Epidermal melanocyte (primary cell): ENCODE data around the gene RECQL.

Experiments
- DNase-seq: peaks from one replicate; pipeline ENCODE4 v3.0.0; 2011; ENCODE audit warnings: low spot score; ENCODE audit not compliant: insufficient read length

RECQL gene, protein sequence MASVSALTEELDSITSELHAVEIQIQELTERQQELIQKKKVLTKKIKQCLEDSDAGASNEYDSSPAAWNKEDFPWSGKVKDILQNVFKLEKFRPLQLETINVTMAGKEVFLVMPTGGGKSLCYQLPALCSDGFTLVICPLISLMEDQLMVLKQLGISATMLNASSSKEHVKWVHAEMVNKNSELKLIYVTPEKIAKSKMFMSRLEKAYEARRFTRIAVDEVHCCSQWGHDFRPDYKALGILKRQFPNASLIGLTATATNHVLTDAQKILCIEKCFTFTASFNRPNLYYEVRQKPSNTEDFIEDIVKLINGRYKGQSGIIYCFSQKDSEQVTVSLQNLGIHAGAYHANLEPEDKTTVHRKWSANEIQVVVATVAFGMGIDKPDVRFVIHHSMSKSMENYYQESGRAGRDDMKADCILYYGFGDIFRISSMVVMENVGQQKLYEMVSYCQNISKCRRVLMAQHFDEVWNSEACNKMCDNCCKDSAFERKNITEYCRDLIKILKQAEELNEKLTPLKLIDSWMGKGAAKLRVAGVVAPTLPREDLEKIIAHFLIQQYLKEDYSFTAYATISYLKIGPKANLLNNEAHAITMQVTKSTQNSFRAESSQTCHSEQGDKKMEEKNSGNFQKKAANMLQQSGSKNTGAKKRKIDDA

GRCh38 chr12:21501258-21502163 lies at the start of gene RECQL, which contains the start of gene GOLT1B:
RECQL (minus strand) TSS chr12:21501635; CDS start chr12:21499570, 2,065 bp downstream.
GOLT1B (plus strand) TSS chr12:21501789; CDS start chr12:21501924, 135 bp downstream.
- peak; percentile 94 for DNase-seq

- DNase-seq = no peak
Observed at GRCh38 chr12:21547437-21547836, 46.0 kb upstream of the RECQL start.

- DNase-seq = no peak
Observed at GRCh38 chr12:21546716-21547115, 45.3 kb upstream of the RECQL start.

GRCh38 chr12:21545557-21545956 lies 44.1 kb upstream of the RECQL start:
- DNase-seq = no peak

DNA sequence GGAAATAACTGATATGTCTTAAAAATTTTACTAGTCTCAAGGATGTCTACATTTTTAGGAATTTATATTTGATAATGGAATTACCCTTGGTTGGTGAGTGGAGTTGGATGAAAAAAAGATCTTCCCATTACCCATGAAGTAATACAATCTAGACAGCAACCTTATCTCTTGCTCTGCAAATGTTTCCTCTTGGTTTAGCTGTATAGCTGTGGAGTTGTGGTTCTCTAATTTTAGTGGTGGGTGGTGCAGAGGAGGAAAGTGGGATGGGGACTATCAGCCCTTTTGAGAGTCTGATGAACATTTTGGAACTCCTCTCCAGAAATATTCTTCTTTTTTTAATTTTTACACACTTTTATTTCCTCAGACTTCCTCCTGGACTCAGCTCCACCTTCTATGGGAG lies 41.7 kb upstream of the RECQL start:
- DNase-seq = no peak

DNA sequence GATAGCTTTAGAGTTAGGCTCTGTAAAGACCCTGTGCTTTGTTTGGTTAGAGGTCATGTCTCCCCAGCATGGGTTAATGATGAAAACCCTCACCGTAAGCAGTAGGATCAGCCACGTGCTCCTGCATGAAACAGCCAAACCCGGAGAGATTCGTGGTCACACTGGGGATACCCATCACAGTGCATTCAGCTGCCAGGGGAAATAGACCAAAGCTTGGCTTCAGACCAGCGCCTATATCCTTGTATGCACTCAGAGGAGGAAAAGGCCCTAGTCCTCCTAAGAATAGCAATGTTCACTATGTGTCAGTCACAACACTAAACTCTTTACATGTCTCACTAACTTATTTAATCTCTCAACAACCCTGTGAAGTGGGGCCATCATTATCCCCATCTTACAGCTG lies 41.0 kb upstream of the RECQL start:
- DNase-seq = no peak

DNA sequence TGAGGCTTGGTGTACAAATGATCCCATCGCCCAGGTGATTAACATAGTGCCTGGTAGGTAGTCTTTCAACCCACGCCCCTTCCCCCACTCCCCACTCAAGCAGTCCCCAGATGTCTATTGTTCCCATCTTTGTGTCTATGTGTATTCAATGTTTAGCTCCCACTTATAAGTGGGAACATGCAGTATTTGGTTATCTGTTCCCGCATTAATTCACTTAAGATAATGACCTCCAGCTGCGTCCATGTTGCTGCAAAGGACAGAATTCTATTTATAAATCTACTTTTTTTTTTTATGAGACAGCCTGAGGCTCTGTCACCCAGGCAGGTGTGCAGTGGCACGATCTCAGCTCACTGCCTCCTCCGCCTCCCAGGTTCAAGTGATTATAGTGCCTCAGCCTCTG lies 40.3 kb upstream of the RECQL start:
- DNase-seq = no peak

GRCh38 chr12:21539797-21540196 lies 38.4 kb upstream of the RECQL start:
- no peak for DNase-seq

DNA sequence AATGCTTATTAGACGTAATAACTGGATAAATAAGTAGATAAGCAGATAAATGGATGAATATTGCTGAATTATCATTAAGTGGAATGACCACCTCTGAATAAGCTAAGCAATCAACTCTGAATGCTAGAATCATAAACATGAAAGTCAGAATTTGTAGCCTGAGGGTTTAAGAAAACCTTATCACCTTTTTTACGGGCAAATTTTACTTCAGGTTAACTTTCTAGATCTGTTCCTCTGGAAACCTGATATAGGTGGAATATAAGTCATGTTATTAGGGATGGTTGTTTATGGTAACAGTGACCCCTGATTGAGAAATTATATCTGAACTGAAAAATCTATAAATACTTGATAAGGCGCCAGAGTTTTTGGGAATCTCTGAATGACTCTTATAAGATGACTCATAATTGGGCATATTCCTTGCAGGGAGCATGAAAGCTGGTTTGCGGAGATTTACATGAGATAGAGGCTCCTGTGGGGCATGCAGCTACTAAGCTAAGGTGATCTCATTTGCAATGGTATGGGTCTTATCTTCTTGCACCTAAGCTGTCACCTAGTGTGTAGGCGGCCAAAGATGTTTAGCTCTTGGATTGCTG lies 36.7 kb upstream of the RECQL start:
- no peak for DNase-seq

DNA sequence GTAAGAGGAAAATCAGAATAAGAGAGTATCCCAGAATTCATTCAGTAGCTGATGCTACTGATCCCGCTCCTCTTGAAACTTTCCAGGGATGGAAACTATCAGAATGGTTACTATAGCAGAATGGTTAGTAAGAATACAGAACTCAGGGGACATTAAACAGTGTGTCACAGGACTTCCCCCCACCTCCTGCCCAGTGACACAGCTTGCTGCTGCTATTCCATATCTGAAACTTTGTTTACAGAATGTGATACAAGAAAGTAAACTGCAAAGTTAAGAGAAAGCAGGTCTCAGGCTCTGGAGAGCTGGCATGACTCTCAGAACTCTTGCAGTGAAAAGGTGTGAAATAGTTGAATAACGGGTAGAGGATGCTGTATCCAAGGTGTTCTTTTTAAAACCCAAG lies 28.0 kb upstream of the RECQL start:
- no peak for DNase-seq

DNA sequence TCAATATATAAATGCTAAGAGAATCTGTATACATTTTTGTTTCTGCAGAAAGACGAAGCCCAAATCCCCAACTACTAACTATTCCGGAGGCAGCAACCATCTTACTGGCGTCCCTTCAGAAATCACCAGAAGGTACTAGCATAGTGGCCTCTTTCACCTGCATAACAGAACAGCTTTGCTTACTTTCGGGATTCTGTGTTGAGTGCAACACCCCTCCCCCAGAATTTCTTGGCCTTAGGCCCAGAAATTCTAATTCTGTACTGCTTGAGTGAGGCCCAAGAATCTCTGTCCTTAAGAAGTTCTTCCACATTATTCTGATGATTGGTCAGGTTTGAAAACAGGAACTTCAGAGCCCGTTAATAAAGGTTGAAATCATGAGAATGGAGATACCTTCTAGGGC lies 27.5 kb upstream of the RECQL start:
- DNase-seq = no peak

GRCh38 chr12:21527451-21528180 lies 26.2 kb upstream of the RECQL start:
- DNase-seq = peak; percentile 39

- DNase-seq = no peak
Observed at GRCh38 chr12:21526721-21527345, 25.4 kb upstream of the RECQL start.

DNA sequence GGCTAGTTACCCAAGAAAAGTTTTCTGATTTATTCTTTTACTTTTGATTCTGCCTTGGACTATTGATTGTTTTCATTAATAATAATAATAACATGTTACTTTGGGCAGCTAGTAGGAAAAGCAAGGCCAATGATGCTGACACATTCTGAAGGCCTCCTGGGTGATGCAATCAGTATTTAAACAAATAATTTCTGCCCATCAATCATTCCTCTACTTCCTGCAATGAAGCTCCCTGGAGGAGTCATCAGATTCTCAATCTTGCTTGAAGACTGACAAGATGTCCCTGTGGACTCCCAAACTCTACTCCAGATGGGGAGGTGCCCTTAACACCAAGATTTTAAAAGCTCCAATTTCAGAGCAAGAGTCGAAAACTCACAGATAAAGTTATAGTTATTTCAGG lies 24.6 kb upstream of the RECQL start, which contains the start of gene SPX:
TSS of gene SPX (plus strand) at position 244 of the 400 bp plus-strand sequence. CDS start 177 bp downstream, outside the sequence.
- no peak for DNase-seq

DNA sequence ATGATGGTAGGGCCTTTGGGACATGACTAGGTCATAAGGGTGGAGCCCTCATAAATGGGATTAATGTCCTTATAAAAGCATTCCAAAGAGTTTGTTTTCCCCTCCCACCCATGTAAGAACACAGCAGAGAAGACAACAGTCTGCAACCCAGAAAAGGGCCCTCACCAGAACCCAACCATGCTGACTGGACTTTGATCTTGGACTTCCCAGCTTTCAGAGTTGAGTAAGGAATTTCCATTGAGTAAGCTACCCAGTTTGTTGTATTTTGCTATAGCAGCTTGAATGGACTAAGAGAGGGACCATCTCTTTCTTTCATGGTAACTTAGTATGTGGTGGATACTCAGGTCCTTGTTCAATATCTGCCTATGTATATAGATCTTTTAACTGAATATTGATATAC lies 21.7 kb upstream of the RECQL start:
- no peak for DNase-seq

DNA sequence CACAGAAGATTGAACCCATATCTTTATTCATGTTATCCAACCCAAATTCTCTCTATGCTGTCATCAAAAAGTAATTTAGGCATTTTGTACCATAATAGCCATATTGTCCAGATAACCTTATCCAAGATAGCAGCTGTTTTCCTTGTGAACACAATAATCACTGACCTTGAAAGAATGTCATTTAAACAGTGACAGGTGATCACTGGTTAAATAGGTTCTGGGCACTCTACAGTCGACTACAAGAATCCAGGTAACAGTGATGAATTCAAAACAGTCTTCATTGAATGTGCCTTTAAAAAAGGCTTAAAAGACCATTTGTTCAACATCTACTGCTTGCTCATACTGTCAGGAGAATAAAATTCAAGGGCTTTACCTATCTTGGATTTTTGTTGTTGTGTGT lies 20.1 kb upstream of the RECQL start:
- DNase-seq = no peak

DNA sequence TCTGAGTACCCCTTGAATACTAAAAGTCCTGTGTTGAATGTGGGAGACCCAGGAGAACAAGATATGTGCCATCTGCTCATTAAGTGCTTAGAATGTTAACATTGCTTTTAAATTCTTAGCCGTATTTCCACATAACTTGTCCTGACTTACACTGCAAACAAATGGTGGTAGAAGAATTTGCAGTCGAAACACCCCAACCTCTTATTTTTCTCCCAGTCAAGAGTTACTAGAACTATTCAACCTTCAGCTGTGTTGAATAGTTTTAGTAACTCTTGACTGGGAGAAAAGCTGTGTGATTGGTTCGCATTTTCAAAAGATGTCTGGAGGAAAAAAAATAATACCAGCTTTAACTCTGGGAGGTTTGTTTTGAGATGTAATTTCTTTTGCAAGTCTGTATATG lies 17.0 kb upstream of the RECQL start:
- no peak for DNase-seq

DNA sequence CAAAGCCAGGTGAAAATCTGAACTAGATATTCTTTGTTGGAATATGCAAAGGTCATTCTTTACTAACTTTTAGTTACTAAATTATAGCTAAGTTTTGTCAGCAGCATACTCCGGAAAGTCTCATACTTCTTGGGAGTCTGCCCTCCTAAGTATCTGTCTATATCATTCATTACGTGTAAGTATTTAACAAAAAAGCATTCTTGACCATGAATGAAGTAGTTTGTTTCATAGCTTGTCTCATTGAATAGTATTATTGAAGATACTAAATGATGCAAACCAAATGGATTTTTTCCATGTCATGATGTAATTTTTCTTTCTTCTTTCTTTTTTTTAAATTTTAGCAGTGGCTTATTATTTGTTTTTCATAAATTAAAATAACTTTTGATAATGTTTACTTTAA lies 14.8 kb upstream of the RECQL start:
- DNase-seq = no peak

DNA sequence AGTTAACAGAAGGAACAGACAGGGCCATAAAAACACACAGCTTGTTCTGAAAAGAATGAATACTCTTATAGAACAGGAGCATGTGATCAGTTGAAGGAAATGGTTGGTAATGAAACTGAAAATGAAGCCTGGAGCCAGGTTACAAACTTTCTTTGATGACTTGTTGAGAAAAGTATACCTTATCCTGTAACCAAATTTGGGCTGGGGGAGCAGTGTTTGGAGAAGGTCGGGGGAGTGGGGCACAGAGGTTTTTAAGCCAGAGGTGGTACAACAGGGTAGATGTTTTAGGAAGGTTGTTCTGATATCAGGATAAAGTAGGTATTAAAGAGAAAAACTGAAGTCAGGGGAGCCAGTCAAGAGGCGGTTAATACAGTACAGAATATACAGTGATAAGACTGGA lies 8.3 kb upstream of the RECQL start:
- no peak for DNase-seq

DNA sequence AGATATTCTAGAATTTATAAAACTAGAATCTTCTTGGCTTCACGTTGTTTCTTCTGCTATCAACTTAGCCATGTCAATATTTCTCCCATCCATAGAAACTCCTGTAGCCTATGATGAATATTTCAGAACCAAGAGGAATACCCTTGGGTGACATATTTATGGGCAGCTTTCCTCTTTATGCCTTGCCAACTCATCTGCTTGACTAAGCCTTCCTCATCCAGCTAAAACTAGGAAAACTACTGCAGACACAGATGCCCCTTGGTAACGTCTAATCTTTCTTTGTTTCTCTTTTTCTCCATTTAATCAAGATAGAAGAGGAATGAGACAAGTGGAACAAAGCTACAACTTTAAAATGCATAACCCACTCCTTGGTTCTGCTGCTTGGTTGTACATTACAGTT lies 6.4 kb upstream of the RECQL start:
- no peak for DNase-seq
